ENCODE data around the gene RETREG1.

RETREG1 gene

GRCh38 chr5:16616536-16617273 lies at the start of gene RETREG1:
Gene RETREG1, minus strand, starts transcription at chr5:16616997. Its CDS starts 26 bp downstream, at chr5:16616971.
- DNase-seq (ENCODE audit: low read depth): peak; percentile 38
- TF ChIP-seq CTCF (IDR thresholded peaks at IDR 0.05; ENCODE audit: insufficient read depth, low read depth, low read length, missing control alignments): no peak

GRCh38 chr5:16666130-16666882 lies 49.5 kb upstream of the RETREG1 start:
- TF ChIP-seq CTCF (IDR thresholded peaks at IDR 0.05; ENCODE audit: insufficient read depth, low read depth, low read length, missing control alignments): no peak
- no peak for DNase-seq (ENCODE audit: low read depth)
- H3K4me3 ChIP-seq (ENCODE audit: low read length): no peak overlapping the region

More at GRCh38 chr5:16616536-16617273, at the start of gene RETREG1:
- peak within 1 kb of the TSS; percentile 46 for H3K4me3 ChIP-seq (ENCODE audit: low read length)

GRCh38 chr5:16665601-16666000 lies 48.8 kb upstream of the RETREG1 start:
- H3K4me3 ChIP-seq (ENCODE audit: low read length): no peak overlapping the region
- TF ChIP-seq CTCF (IDR thresholded peaks at IDR 0.05; ENCODE audit: insufficient read depth, low read depth, low read length, missing control alignments): no peak
- no peak for DNase-seq (ENCODE audit: low read depth)

- no peak for TF ChIP-seq CTCF (IDR thresholded peaks at IDR 0.05; ENCODE audit: insufficient read depth, low read depth, low read length, missing control alignments)
- DNase-seq (ENCODE audit: low read depth): no peak
- H3K4me3 ChIP-seq (ENCODE audit: low read length): no peak overlapping the region
These were observed 47.6 kb upstream of the RETREG1 start for GRCh38 chr5:16664368-16664767.

- DNase-seq (ENCODE audit: low read depth): no peak
- TF ChIP-seq CTCF (IDR thresholded peaks at IDR 0.05; ENCODE audit: insufficient read depth, low read depth, low read length, missing control alignments): no peak
- H3K4me3 ChIP-seq (ENCODE audit: low read length): no peak overlapping the region
These were observed 47.0 kb upstream of the RETREG1 start for GRCh38 chr5:16663840-16664239.

GRCh38 chr5:16661713-16662112 lies 44.9 kb upstream of the RETREG1 start:
- H3K4me3 ChIP-seq (ENCODE audit: low read length): no peak overlapping the region
- TF ChIP-seq CTCF (IDR thresholded peaks at IDR 0.05; ENCODE audit: insufficient read depth, low read depth, low read length, missing control alignments): no peak
- no peak for DNase-seq (ENCODE audit: low read depth)

All from epithelial cell of esophagus (primary cell).